ENCODE measurements around the gene SLC5A6.

SLC5A6 gene

GRCh38 chr2:27206346-27206745, 5.7 kb downstream of the SLC5A6 start:
- TF ChIP-seq FOXP2 (optimal IDR thresholded peaks at IDR 0.05; ENCODE audit: borderline replicate concordance, extremely low read depth, extremely low read length, insufficient read depth) (no peak), REST (IDR thresholded peaks at IDR 0.05; ENCODE audit: insufficient read depth in 1 of 2, low read depth in 2 of 2, low read length in 2 of 2) (no peak), SIN3A (IDR thresholded peaks at IDR 0.05; ENCODE audit: borderline replicate concordance, insufficient read depth, low read length) (no peak), POLR2AphosphoS5 (IDR thresholded peaks at IDR 0.05; ENCODE audit: low read depth, low read length) (no peak), TAF1 (IDR thresholded peaks at IDR 0.05; ENCODE audit: borderline replicate concordance, insufficient read depth, low read length) (no peak)

- TF ChIP-seq SIN3A (IDR thresholded peaks at IDR 0.05; ENCODE audit: borderline replicate concordance, insufficient read depth, low read length) = no peak
- TF ChIP-seq FOXP2 (optimal IDR thresholded peaks at IDR 0.05; ENCODE audit: borderline replicate concordance, extremely low read depth, extremely low read length, insufficient read depth) = no peak
- no peak for TF ChIP-seq POLR2AphosphoS5 (IDR thresholded peaks at IDR 0.05; ENCODE audit: low read depth, low read length)
- no peak for TF ChIP-seq REST (IDR thresholded peaks at IDR 0.05; ENCODE audit: insufficient read depth in 1 of 2, low read depth in 2 of 2, low read length in 2 of 2)
- TF ChIP-seq TAF1 (IDR thresholded peaks at IDR 0.05; ENCODE audit: borderline replicate concordance, insufficient read depth, low read length) = no peak
Observed at GRCh38 chr2:27205206-27205605, 6.9 kb downstream of the SLC5A6 start.

- no peak for TF ChIP-seq TAF1 (IDR thresholded peaks at IDR 0.05; ENCODE audit: borderline replicate concordance, insufficient read depth, low read length)
- no peak for TF ChIP-seq FOXP2 (optimal IDR thresholded peaks at IDR 0.05; ENCODE audit: borderline replicate concordance, extremely low read depth, extremely low read length, insufficient read depth)
- no peak for TF ChIP-seq POLR2AphosphoS5 (IDR thresholded peaks at IDR 0.05; ENCODE audit: low read depth, low read length)
- no peak for TF ChIP-seq REST (IDR thresholded peaks at IDR 0.05; ENCODE audit: insufficient read depth in 1 of 2, low read depth in 2 of 2, low read length in 2 of 2)
- no peak for TF ChIP-seq SIN3A (IDR thresholded peaks at IDR 0.05; ENCODE audit: borderline replicate concordance, insufficient read depth, low read length)
Observed at GRCh38 chr2:27204566-27204965, 7.5 kb downstream of the SLC5A6 start.

- TF ChIP-seq POLR2AphosphoS5 (IDR thresholded peaks at IDR 0.05; ENCODE audit: low read depth, low read length) (no peak), REST (IDR thresholded peaks at IDR 0.05; ENCODE audit: insufficient read depth in 1 of 2, low read depth in 2 of 2, low read length in 2 of 2) (no peak), FOXP2 (optimal IDR thresholded peaks at IDR 0.05; ENCODE audit: borderline replicate concordance, extremely low read depth, extremely low read length, insufficient read depth) (no peak), TAF1 (IDR thresholded peaks at IDR 0.05; ENCODE audit: borderline replicate concordance, insufficient read depth, low read length) (no peak), SIN3A (IDR thresholded peaks at IDR 0.05; ENCODE audit: borderline replicate concordance, insufficient read depth, low read length) (no peak)
Observed at GRCh38 chr2:27203741-27204140, 8.3 kb downstream of the SLC5A6 start.

- TF ChIP-seq SIN3A (IDR thresholded peaks at IDR 0.05; ENCODE audit: borderline replicate concordance, insufficient read depth, low read length) (no peak), FOXP2 (optimal IDR thresholded peaks at IDR 0.05; ENCODE audit: borderline replicate concordance, extremely low read depth, extremely low read length, insufficient read depth) (no peak), REST (IDR thresholded peaks at IDR 0.05; ENCODE audit: insufficient read depth in 1 of 2, low read depth in 2 of 2, low read length in 2 of 2) (no peak), TAF1 (IDR thresholded peaks at IDR 0.05; ENCODE audit: borderline replicate concordance, insufficient read depth, low read length) (no peak), POLR2AphosphoS5 (IDR thresholded peaks at IDR 0.05; ENCODE audit: low read depth, low read length) (no peak)
Observed at GRCh38 chr2:27202854-27203253, 9.2 kb downstream of the SLC5A6 start.
